Neural progenitor cell (in vitro differentiated cells): ENCODE measurements around the gene PHOX2A. TPM values are rescaled to one million over a fixed set of nuclear protein-coding genes. Genes with fewer than 3 reads are reported as not detected.

ENCODE experiments used
- DNase-seq: peaks from one replicate; pipeline ENCODE4 v3.0.0-alpha.2; 2016; ENCODE audit warnings: low spot score
- H2AFZ ChIP-seq: fragments of 200-600 bp; sonication (generic); replicated peaks from 2 replicates; pipeline ENCODE4 v1.6.1; 2016; ENCODE audit warnings: antibody characterized with exemption
- H3F3A ChIP-seq: fragments of 200-600 bp; sonication (generic); 2 replicates; pipeline ENCODE4 v1.6.1; 2016; ENCODE audit warnings: antibody characterized with exemption, low read depth
- H3K27ac ChIP-seq: fragments of 200-600 bp; sonication (generic); 2 replicates; pipeline ENCODE4 v1.5.1; 2016; ENCODE audit warnings: mild to moderate bottlenecking
- H3K27me3 ChIP-seq: fragments of 200-600 bp; sonication (generic); 2 replicates; pipeline ENCODE4 v1.6.1; 2016; ENCODE audit warnings: mild to moderate bottlenecking, moderate library complexity
- H3K36me3 ChIP-seq: fragments of 200-600 bp; sonication (generic); 2 replicates; pipeline ENCODE4 v1.5.1; 2016
- H3K4me1 ChIP-seq: fragments of 200-600 bp; sonication (generic); 2 replicates; pipeline ENCODE4 v1.6.1; 2016; ENCODE audit warnings: mixed run types
- H3K4me2 ChIP-seq: fragments of 200-600 bp; sonication (generic); 2 replicates; pipeline ENCODE4 v1.6.1; 2016
- H3K4me3 ChIP-seq: fragments of 200-600 bp; sonication (generic); 2 replicates; pipeline ENCODE4 v1.5.1; 2016
- H3K79me2 ChIP-seq: fragments of 200-600 bp; sonication (generic); 2 replicates; pipeline ENCODE4 v1.6.1; 2016; ENCODE audit warnings: low read depth
- H3K9ac ChIP-seq: fragments of 200-600 bp; sonication (generic); 2 replicates; pipeline ENCODE4 v1.6.1; 2016
- H3K9me3 ChIP-seq: fragments of 200-600 bp; sonication (generic); 2 replicates; pipeline ENCODE4 v1.5.1; 2016; ENCODE audit warnings: low read depth
- H4K20me1 ChIP-seq: fragments of 200-600 bp; sonication (generic); 2 replicates; pipeline ENCODE4 v1.6.1; 2016; ENCODE audit warnings: low read depth
- H3K27ac Mint-ChIP-seq: 3 replicates; pipeline ENCODE4 v1.8.0; 2021; ENCODE audit warnings: mixed read lengths
- H3K27me3 Mint-ChIP-seq: 2 replicates; pipeline ENCODE4 v1.8.0; 2022; ENCODE audit warnings: low read depth, mild to moderate bottlenecking, inconsistent platforms, moderate library complexity, mixed read lengths; ENCODE audit not compliant: insufficient read depth
- H3K36me3 Mint-ChIP-seq: 3 replicates; pipeline ENCODE4 v1.8.0; 2021; ENCODE audit warnings: mixed read lengths
- H3K4me1 Mint-ChIP-seq: 3 replicates; pipeline ENCODE4 v1.8.0; 2021; ENCODE audit warnings: mixed read lengths
- H3K4me3 Mint-ChIP-seq: 3 replicates; pipeline ENCODE4 v1.8.0; 2021; ENCODE audit warnings: mild to moderate bottlenecking, moderate library complexity, mixed read lengths
- H3K9me3 Mint-ChIP-seq: 3 replicates; pipeline ENCODE4 v1.8.0; 2020; ENCODE audit warnings: mixed read lengths
- CTCF ChIP-seq: fragments of 200-600 bp; sonication (generic); IDR thresholded peaks from 2 replicates; pipeline ENCODE4 v1.5.1; 2017; ENCODE audit warnings: antibody characterized with exemption, mild to moderate bottlenecking
- EZH2 ChIP-seq: fragments of 200-600 bp; sonication (generic); IDR thresholded peaks from 2 replicates; pipeline ENCODE4 v1.6.1; 2017; ENCODE audit warnings: antibody characterized with exemption, mild to moderate bottlenecking, moderate library complexity
- EZH2phosphoT487 ChIP-seq: fragments of 200-600 bp; sonication (generic); IDR thresholded peaks from 2 replicates; pipeline ENCODE4 v1.6.1; 2017; ENCODE audit warnings: antibody characterized with exemption
- total RNA-seq: library from RNA; depleted of rRNA; stranded (reverse); fragments of >200 nt; gene quantifications from 2 replicates; pipeline ENCODE4 v1.2.3, GENCODE V29; 2015; ENCODE audit warnings: low replicate concordance

PHOX2A gene
- total RNA-seq = not detected in 2 replicates

- DNase-seq = peak; percentile 69
- Histone ChIP-seq H2AFZ (peak within 1 kb of the TSS; percentile 85), H4K20me1 (peaks cover 5% of the 10 kb centered on the region), H3K4me1 (peaks cover 17% of the 10 kb centered on the region), H3K9ac (no peak within 1 kb of the TSS), H3K9me3 (no peaks in the 10 kb centered on the region), H3K4me3 (peak within 1 kb of the TSS; percentile 69), H3F3A (peaks cover 10% of the 10 kb centered on the region), H3K4me2 (peak within 1 kb of the TSS; percentile 84), H3K27me3 (peaks cover 100% of the 10 kb centered on the region), H3K79me2 (no peaks in the 10 kb centered on the region), H3K27ac (no peak within 1 kb of the TSS), H3K36me3 (no peaks in the 10 kb centered on the region)
- Mint-ChIP-seq H3K4me3 (peak within 1 kb of the TSS; percentile 81), H3K4me1 (peaks cover 21% of the 10 kb centered on the region), H3K36me3 (peaks cover 5% of the 10 kb centered on the region), H3K9me3 (peaks cover 15% of the 10 kb centered on the region), H3K27me3 (peaks cover 36% of the 10 kb centered on the region), H3K27ac (no peak within 1 kb of the TSS)
- TF ChIP-seq CTCF = no peak
- no peak for TF ChIP-seq EZH2
- no peak for TF ChIP-seq EZH2phosphoT487
Observed at GRCh38 chr11:72244060-72244360, at the start of gene PHOX2A. TSS of gene PHOX2A (minus strand) at chr11:72244176. CDS start at chr11:72244004, 172 bp downstream.

- no peak overlapping the region for H3K27ac Mint-ChIP-seq
- H3K9ac ChIP-seq = no peak overlapping the region
- H3K4me1 ChIP-seq = no peaks in the 10 kb centered on the region
- H4K20me1 ChIP-seq = no peaks in the 10 kb centered on the region
- TF ChIP-seq CTCF = no peak
- TF ChIP-seq EZH2 = no peak
- no peak for TF ChIP-seq EZH2phosphoT487
- H3K4me2 ChIP-seq = no peak overlapping the region
- H3K4me3 Mint-ChIP-seq = no peak overlapping the region
- no peaks in the 10 kb centered on the region for H3K9me3 ChIP-seq
- H3K4me3 ChIP-seq = no peak overlapping the region
- H3K36me3 ChIP-seq = no peaks in the 10 kb centered on the region
- peaks cover 6% of the 10 kb centered on the region for H3K36me3 Mint-ChIP-seq
- H2AFZ ChIP-seq = no peak overlapping the region
- no peaks in the 10 kb centered on the region for H3F3A ChIP-seq
- H3K9me3 Mint-ChIP-seq = no peaks in the 10 kb centered on the region
- H3K27me3 ChIP-seq = no peaks in the 10 kb centered on the region
- no peak for DNase-seq
- no peaks in the 10 kb centered on the region for H3K4me1 Mint-ChIP-seq
- H3K79me2 ChIP-seq = no peaks in the 10 kb centered on the region
- no peaks in the 10 kb centered on the region for H3K27me3 Mint-ChIP-seq
- no peak overlapping the region for H3K27ac ChIP-seq
Observed at GRCh38 chr11:72293391-72293790, 49.4 kb upstream of the PHOX2A start.

- Histone ChIP-seq H2AFZ (no peak overlapping the region), H3K4me2 (no peak overlapping the region), H3K27ac (no peak overlapping the region), H3K27me3 (no peaks in the 10 kb centered on the region), H3K9ac (no peak overlapping the region), H3K79me2 (no peaks in the 10 kb centered on the region), H3K4me1 (no peaks in the 10 kb centered on the region), H3F3A (no peaks in the 10 kb centered on the region), H3K36me3 (no peaks in the 10 kb centered on the region), H4K20me1 (no peaks in the 10 kb centered on the region), H3K9me3 (no peaks in the 10 kb centered on the region), H3K4me3 (no peak overlapping the region)
- DNase-seq = no peak
- H3K27me3 Mint-ChIP-seq = no peaks in the 10 kb centered on the region
- H3K27ac Mint-ChIP-seq = no peak overlapping the region
- no peaks in the 10 kb centered on the region for H3K4me1 Mint-ChIP-seq
- H3K36me3 Mint-ChIP-seq = peaks cover 6% of the 10 kb centered on the region
- TF ChIP-seq EZH2 = no peak
- no peak for TF ChIP-seq EZH2phosphoT487
- TF ChIP-seq CTCF = no peak
- H3K9me3 Mint-ChIP-seq = no peaks in the 10 kb centered on the region
- H3K4me3 Mint-ChIP-seq = no peak overlapping the region
Observed at GRCh38 chr11:72292106-72292785, 48.3 kb upstream of the PHOX2A start.
